ENCODE measurements around the gene TRDMT1.

The TRDMT1 gene

DNA sequence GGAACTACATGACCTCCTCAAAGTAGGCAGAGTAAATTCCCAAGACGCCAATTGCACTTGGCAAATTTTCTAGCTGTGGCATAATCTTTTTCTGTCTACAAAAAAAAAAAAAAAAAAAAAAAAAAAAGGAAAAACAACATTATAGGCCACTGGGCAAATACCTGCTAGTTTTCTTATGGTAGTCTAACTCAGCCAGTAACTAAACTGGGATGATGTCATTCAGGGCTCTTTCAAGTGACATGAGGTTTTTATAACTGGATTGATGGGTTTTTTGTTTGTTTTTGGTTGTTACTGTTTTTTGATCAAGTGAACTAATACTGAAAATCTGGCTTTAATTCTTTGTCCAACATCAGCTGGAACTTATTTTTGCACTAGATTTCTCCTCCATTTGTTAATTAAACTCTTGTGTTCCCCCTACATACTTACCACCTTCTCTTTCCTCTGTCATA, 19.2 kb upstream of the TRDMT1 start:
- H3K27ac ChIP-seq (ENCODE audit: low read depth, low read length): no peak overlapping the region
- no peaks in the 10 kb centered on the region for H4K20me1 ChIP-seq (ENCODE audit: control insufficient read depth, insufficient read depth, low read depth, low read length)
- H3K27me3 ChIP-seq (ENCODE audit: control insufficient read depth, low read length): 0 out of 2 replicates have a peak, but pooled peaks cover 2% of the 10 kb centered on the region
- H3F3A ChIP-seq (ENCODE audit: control insufficient read depth, insufficient read depth): no peaks in the 10 kb centered on the region
- H3K4me1 ChIP-seq (ENCODE audit: control insufficient read depth, low read length): no peaks in the 10 kb centered on the region
- no peaks in the 10 kb centered on the region for H3K36me3 ChIP-seq (ENCODE audit: control insufficient read depth, low read length)
- H3K4me3 ChIP-seq (ENCODE audit: low read length): no peak overlapping the region
- no peaks in the 10 kb centered on the region for H3K9me2 ChIP-seq (replicated peaks; ENCODE audit: control insufficient read depth, low read length)
- no peak overlapping the region for H3K4me2 ChIP-seq (ENCODE audit: low read length)
- H3K79me2 ChIP-seq (ENCODE audit: control insufficient read depth, low read length): no peaks in the 10 kb centered on the region
- no peak for TF ChIP-seq EZH2phosphoT487 (IDR thresholded peaks at IDR 0.05; ENCODE audit: borderline replicate concordance, low read length)
- TF ChIP-seq, protein P1, sequence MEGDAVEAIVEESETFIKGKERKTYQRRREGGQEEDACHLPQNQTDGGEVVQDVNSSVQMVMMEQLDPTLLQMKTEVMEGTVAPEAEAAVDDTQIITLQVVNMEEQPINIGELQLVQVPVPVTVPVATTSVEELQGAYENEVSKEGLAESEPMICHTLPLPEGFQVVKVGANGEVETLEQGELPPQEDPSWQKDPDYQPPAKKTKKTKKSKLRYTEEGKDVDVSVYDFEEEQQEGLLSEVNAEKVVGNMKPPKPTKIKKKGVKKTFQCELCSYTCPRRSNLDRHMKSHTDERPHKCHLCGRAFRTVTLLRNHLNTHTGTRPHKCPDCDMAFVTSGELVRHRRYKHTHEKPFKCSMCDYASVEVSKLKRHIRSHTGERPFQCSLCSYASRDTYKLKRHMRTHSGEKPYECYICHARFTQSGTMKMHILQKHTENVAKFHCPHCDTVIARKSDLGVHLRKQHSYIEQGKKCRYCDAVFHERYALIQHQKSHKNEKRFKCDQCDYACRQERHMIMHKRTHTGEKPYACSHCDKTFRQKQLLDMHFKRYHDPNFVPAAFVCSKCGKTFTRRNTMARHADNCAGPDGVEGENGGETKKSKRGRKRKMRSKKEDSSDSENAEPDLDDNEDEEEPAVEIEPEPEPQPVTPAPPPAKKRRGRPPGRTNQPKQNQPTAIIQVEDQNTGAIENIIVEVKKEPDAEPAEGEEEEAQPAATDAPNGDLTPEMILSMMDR (IDR thresholded peaks at IDR 0.05; ENCODE audit: low read depth, low read length, poor library complexity, severe bottlenecking): no peak
- H3K9me3 ChIP-seq (ENCODE audit: control insufficient read depth, insufficient read depth, low read length): no peaks in the 10 kb centered on the region

DNA sequence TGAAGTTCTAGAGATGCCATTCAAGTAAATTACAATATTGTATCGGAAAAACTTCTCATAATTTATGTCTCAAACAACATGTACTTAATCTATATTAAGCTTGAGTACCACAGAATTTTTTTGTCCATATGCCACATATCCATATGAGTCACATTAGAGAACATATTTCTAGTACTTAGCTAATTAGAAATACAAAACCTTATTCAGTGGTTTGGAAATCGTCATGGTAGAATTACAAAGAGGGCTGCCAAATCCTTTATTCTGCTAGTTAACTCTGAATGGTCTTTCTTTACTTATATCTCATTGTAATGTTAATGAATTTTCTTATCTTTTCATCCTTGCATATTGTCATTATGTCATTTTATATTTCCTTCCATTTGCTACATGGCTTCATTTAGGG, 17.6 kb upstream of the TRDMT1 start:
- Histone ChIP-seq H3K36me3 (ENCODE audit: control insufficient read depth, low read length) (no peaks in the 10 kb centered on the region), H3K4me2 (ENCODE audit: low read length) (no peak overlapping the region), H3K27me3 (ENCODE audit: control insufficient read depth, low read length) (0 out of 2 replicates have a peak, but pooled peaks cover 2% of the 10 kb centered on the region), H3K4me1 (ENCODE audit: control insufficient read depth, low read length) (no peaks in the 10 kb centered on the region), H3F3A (ENCODE audit: control insufficient read depth, insufficient read depth) (no peaks in the 10 kb centered on the region), H3K4me3 (ENCODE audit: low read length) (no peak overlapping the region), H3K9me3 (ENCODE audit: control insufficient read depth, insufficient read depth, low read length) (no peaks in the 10 kb centered on the region), H3K27ac (ENCODE audit: low read depth, low read length) (no peak overlapping the region), H3K79me2 (ENCODE audit: control insufficient read depth, low read length) (no peaks in the 10 kb centered on the region), H3K9me2 (replicated peaks; ENCODE audit: control insufficient read depth, low read length) (no peaks in the 10 kb centered on the region), H4K20me1 (ENCODE audit: control insufficient read depth, insufficient read depth, low read depth, low read length) (no peaks in the 10 kb centered on the region)
- TF ChIP-seq, protein P1 (IDR thresholded peaks at IDR 0.05; ENCODE audit: low read depth, low read length, poor library complexity, severe bottlenecking): no peak
- no peak for TF ChIP-seq EZH2phosphoT487 (IDR thresholded peaks at IDR 0.05; ENCODE audit: borderline replicate concordance, low read length)

DNA sequence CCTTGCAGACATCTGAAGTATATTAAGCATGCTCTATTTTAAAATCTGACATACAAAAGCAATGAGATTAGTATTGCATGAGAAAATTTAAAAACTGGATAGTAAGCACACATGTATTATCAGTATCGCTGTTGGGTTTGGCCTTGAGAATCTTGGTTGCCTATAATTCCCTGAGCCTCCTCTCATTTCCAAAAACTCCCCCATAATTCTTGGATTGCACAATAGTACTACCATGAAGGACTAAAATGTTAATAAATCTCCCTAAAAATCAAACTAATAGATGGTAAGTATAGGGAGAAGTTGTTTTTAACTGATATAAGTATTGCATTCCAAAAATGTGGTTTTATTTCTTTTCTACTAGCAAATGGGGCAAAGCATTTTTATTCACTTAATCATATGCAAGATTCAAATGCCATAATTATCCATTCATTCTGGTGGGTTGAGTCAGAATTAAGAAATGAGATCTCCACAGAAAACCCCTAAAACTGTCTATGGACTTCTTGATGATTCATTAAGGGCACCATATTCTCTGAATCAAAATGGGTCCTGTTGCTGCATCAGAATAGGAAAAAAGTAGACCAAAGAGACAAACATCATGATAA, 16.3 kb upstream of the TRDMT1 start:
- TF ChIP-seq, protein P1 (IDR thresholded peaks at IDR 0.05; ENCODE audit: low read depth, low read length, poor library complexity, severe bottlenecking): no peak
- TF ChIP-seq EZH2phosphoT487 (IDR thresholded peaks at IDR 0.05; ENCODE audit: borderline replicate concordance, low read length): no peak
- Histone ChIP-seq H3F3A (ENCODE audit: control insufficient read depth, insufficient read depth) (no peaks in the 10 kb centered on the region), H3K9me3 (ENCODE audit: control insufficient read depth, insufficient read depth, low read length) (no peaks in the 10 kb centered on the region), H3K4me3 (ENCODE audit: low read length) (no peak overlapping the region), H4K20me1 (ENCODE audit: control insufficient read depth, insufficient read depth, low read depth, low read length) (no peaks in the 10 kb centered on the region), H3K27ac (ENCODE audit: low read depth, low read length) (no peak overlapping the region), H3K4me2 (ENCODE audit: low read length) (no peak overlapping the region), H3K27me3 (ENCODE audit: control insufficient read depth, low read length) (0 out of 2 replicates have a peak, but pooled peaks cover 4% of the 10 kb centered on the region), H3K4me1 (ENCODE audit: control insufficient read depth, low read length) (no peaks in the 10 kb centered on the region), H3K79me2 (ENCODE audit: control insufficient read depth, low read length) (no peaks in the 10 kb centered on the region), H3K9me2 (replicated peaks; ENCODE audit: control insufficient read depth, low read length) (no peaks in the 10 kb centered on the region), H3K36me3 (ENCODE audit: control insufficient read depth, low read length) (no peaks in the 10 kb centered on the region)

All from DOHH2 (cell line).